Testis (tissue), 3 donors: ENCODE measurements around the gene UFSP2. TPM values are rescaled to one million over a fixed set of nuclear protein-coding genes. Genes with fewer than 3 reads are reported as not detected.
A peak's percentile ranks its signal among the peaks of the same experiment; 100 is the strongest.

ENCODE experiments used
- DNase-seq: peaks from one replicate; pipeline ENCODE4 v3.0.0-alpha.2; 2019
- H3K27ac ChIP-seq, 2 donors: fragments of 200-600 bp; sonication (generic); one replicate each; pipeline ENCODE4 v1.5.1; 2019
- H3K27me3 ChIP-seq: fragments of 200-600 bp; sonication (generic); one replicate; pipeline ENCODE4 v1.5.1; 2019
- H3K36me3 ChIP-seq: fragments of 200-600 bp; sonication (generic); one replicate; pipeline ENCODE4 v1.5.1; 2017; ENCODE audit warnings: low read depth; ENCODE audit errors: missing control alignments
- H3K4me1 ChIP-seq: fragments of 200-600 bp; sonication (generic); one replicate; pipeline ENCODE4 v1.5.1; 2019
- H3K4me3 ChIP-seq, 2 donors: fragments of 200-600 bp; sonication (generic); one replicate each; pipeline ENCODE4 v1.5.1; 2017 to 2019
- H3K9me3 ChIP-seq: fragments of 200-600 bp; sonication (generic); one replicate; pipeline ENCODE4 v1.5.1; 2017
- POLR2A ChIP-seq: fragments of 450-650 bp; IDR thresholded peaks from one replicate; pipeline ENCODE4 v1.6.1; 2017; ENCODE audit warnings: antibody characterized with exemption, mild to moderate bottlenecking, moderate library complexity
- WGBS, 2 donors: methylation state at CpG; one replicate each; pipeline ENCODE4 v1.1.5; 2018; 5-methylcytosine and 5-hydroxymethylcytosine counted together
- intact Hi-C: fragments of 100-400 bp; cut with DNase I; formaldehyde crosslinking; loops from one replicate; pipeline ENCODE4 v1.15.1; 2023; ENCODE audit warnings: low total_unique reads
- polyA plus RNA-seq: library from polyadenylated mRNA; stranded (reverse); fragments of 350-450 nt; fragmentation: Illumina TruSeq; extraction: RNeasy Lipid Tissue Mini Kit (QIAGEN cat#74804); gene quantifications from one replicate; pipeline ENCODE4 v1.2.3, GENCODE V29; 2014; ENCODE audit warnings: low read depth, low replicate concordance; ENCODE audit not compliant: insufficient read depth
- total RNA-seq, 2 donors: library from RNA; depleted of rRNA; stranded (reverse); fragments of >200 nt; gene quantifications; one replicate each; pipeline ENCODE4 v1.2.3, GENCODE V29; 2016
- TF ChIP-seq, protein P1 (sequence below), 3 experiments: fragments of 450-650 bp in 2 of 3; fragments of 200-600 bp in 1 of 3; sonication (generic) in 1 of 3; IDR thresholded peaks; one replicate each; pipeline ENCODE4 v1.5.1; 2016 to 2019; ENCODE audit warnings: antibody characterized with exemption in 3 of 3, mild to moderate bottlenecking in 2 of 3, moderate library complexity in 1 of 3

UFSP2 gene
- total and polyA plus RNA-seq, 3 donors from 2014 or later: 64.1 to 73.0 (median 71.3) TPM

DNA sequence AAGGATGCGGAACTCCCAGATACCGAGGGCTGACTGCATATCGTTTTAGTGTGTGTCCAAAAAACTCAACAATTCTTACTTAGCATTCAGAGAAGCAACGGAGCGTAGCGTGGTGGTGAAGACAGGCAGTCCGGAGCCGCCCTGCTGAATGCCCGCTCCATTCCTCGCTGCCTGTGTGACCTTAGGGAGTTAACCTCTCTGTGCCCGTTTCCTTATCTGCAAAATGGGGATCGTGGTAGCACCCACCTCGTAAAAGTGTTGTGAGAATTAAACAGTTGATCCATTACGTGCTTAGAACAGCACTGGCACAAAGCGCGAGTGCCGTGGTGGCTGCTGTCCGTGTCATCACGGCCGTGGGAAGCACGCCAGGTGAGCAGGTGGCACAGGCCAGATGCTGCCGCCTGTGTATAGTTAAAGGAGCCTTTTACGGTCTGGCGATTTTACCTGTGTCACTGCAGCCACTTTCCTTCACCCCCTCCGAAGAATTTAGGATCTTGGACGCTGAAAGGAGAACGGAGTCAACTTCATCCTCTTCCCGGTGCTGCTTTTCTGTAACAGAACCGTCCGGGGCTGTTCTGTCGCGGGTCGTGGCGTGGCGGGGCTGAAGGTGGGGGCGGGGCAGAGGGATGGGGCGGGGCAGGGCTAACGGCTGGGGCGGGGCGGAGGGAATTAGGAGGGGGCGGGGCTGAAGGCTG lies 44.9 kb upstream of the UFSP2 start:
- WGBS, 2 donors: 0 to 2% methylated on average over 24 to 30 of the region's 41 CpGs
- no peaks in the 10 kb centered on the region for H3K4me1 ChIP-seq
- H3K9me3 ChIP-seq: no peaks in the 10 kb centered on the region
- TF ChIP-seq, protein P1, sequence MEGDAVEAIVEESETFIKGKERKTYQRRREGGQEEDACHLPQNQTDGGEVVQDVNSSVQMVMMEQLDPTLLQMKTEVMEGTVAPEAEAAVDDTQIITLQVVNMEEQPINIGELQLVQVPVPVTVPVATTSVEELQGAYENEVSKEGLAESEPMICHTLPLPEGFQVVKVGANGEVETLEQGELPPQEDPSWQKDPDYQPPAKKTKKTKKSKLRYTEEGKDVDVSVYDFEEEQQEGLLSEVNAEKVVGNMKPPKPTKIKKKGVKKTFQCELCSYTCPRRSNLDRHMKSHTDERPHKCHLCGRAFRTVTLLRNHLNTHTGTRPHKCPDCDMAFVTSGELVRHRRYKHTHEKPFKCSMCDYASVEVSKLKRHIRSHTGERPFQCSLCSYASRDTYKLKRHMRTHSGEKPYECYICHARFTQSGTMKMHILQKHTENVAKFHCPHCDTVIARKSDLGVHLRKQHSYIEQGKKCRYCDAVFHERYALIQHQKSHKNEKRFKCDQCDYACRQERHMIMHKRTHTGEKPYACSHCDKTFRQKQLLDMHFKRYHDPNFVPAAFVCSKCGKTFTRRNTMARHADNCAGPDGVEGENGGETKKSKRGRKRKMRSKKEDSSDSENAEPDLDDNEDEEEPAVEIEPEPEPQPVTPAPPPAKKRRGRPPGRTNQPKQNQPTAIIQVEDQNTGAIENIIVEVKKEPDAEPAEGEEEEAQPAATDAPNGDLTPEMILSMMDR (IDR thresholded peaks at IDR 0.05): no peak
- no peak for TF ChIP-seq POLR2A
- peak; percentile 61 for DNase-seq
- intact Hi-C loops: loop anchor here (10.0 kb wide), 1 partner anchor 124 kb away; no protein-coding TSS in a partner anchor
- H3K27ac ChIP-seq: peak overlapping the region; percentile 65 to 75
- no peaks in the 10 kb centered on the region for H3K36me3 ChIP-seq
- peak overlapping the region; percentile 58 to 64 for H3K4me3 ChIP-seq
- H3K27me3 ChIP-seq: no peaks in the 10 kb centered on the region

DNA sequence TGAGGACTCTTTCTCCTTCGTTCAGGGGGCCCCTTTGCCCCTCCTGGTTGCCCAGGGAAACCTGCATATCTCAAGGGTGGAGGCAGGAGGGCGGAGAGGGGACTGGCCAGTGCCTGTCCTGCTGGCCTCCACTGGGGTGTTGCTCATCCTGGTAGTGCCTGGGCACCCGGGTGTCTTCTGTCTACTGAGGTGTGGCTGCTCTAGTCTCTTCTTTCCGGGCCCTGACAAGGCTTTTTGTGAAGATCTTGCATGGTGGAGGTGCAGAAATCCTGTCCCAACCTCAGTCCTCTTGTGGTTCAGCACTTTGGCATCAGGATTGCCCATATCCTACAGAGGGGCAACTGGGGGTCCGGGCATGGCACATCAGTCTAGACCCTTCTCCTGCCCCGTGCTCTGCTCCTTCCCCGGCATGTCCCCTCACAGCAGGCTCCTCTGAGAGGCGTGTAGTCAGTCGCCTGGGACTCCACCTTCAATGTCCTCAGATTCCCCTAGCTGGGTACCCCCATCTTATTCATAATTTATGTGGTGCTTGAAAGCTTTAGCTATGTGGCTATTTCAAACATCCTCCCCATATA lies 43.9 kb upstream of the UFSP2 start:
- DNase-seq: no peak
- intact Hi-C loops: loop anchor here (10.0 kb wide), 1 partner anchor 125 kb away; no protein-coding TSS in a partner anchor
- H3K4me3 ChIP-seq: no peak overlapping the region

DNA sequence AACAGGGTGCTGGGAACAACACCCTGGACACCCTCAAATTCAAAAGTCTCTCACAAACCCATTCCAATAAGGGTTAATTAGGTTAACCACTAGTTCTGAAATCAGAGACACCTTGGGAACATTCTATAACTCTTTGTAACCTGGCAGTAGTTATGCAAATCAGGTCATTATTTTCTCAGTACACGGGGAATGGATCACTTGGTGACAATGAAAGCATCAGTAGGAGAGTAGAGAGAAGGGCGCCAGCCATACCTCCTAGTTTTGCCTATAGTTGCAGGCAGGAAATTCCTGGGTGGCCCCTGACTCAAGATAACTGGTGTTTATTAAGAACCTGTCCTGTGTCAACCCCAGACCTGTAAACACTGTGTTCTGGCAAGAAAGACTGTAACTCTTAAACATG lies 43.2 kb upstream of the UFSP2 start:
- 85 to 88% methylated on average over 2 of the region's 2 CpGs for WGBS, 2 donors
- H3K4me1 ChIP-seq: no peaks in the 10 kb centered on the region
- intact Hi-C loops: no loop called here

More for the DNA sequence above, 43.9 kb upstream of the UFSP2 start:
- TF ChIP-seq, protein P1 (IDR thresholded peaks at IDR 0.05): no peak
- TF ChIP-seq POLR2A: no peak
- H3K4me1 ChIP-seq: no peaks in the 10 kb centered on the region
- 60 to 66% methylated on average over 9 of the region's 9 CpGs for WGBS, 2 donors
- no peak overlapping the region for H3K27ac ChIP-seq
- H3K36me3 ChIP-seq: no peaks in the 10 kb centered on the region
- H3K9me3 ChIP-seq: no peaks in the 10 kb centered on the region
- H3K27me3 ChIP-seq: no peaks in the 10 kb centered on the region

DNA sequence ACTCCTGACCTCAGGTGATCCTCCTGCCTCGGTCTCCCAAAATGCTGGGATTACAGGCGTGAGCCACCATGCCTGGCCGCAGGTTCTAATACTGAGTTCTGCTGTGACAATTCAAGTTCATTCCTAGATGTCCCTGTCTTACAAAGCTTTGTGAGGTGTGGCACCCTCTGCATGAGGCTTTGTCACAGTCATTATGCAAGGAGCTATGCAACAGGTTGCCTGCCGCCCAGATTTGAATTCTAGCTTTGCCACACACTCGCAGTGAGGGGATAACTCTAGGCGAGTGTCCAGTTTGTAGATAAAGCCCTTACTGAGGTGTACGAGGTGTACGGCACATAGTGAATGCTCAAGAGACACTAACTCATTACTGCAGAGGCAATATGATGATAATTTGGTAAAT lies 42.2 kb upstream of the UFSP2 start:
- no peak for DNase-seq
- intact Hi-C loops: no loop called here
- WGBS, 2 donors: 81 to 87% methylated on average over 8 of the region's 8 CpGs
- Histone ChIP-seq H3K4me3 (no peak overlapping the region), H3K27ac (no peak overlapping the region), H3K36me3 (no peaks in the 10 kb centered on the region), H3K9me3 (no peaks in the 10 kb centered on the region), H3K4me1 (no peaks in the 10 kb centered on the region), H3K27me3 (no peaks in the 10 kb centered on the region)
- TF ChIP-seq POLR2A: no peak
- TF ChIP-seq, protein P1 (IDR thresholded peaks at IDR 0.05): no peak

More for the DNA sequence above, 43.2 kb upstream of the UFSP2 start:
- no peak for DNase-seq
- Histone ChIP-seq H3K4me3 (no peak overlapping the region), H3K27me3 (no peaks in the 10 kb centered on the region), H3K36me3 (no peaks in the 10 kb centered on the region), H3K9me3 (no peaks in the 10 kb centered on the region), H3K27ac (no peak overlapping the region)
- TF ChIP-seq, protein P1 (IDR thresholded peaks at IDR 0.05): no peak
